Right renal pelvis (tissue), 4 donors: ENCODE measurements around the gene C7. TPM values are rescaled to one million over a fixed set of nuclear protein-coding genes. Genes with fewer than 3 reads are reported as not detected.
"Not testable (repeated sequence)": the region's sequence is repeated elsewhere in the genome, so short reads cannot be mapped to it uniquely, and the experiment has no call there.

ENCODE experiments used
- DNase-seq, 4 donors: peaks; one replicate each; pipeline ENCODE4 v3.0.0-alpha.2; 2013; ENCODE audit warnings: low read depth in 4 of 4, low spot score in 3 of 4, missing footprints in 1 of 4
- polyA plus RNA-seq, 4 donors: library from polyadenylated mRNA; unstranded; fragments of 120-200 nt; gene quantifications; one replicate each; pipeline ENCODE4 v1.2.1, GENCODE V29; 2013; ENCODE audit not compliant: insufficient read length in 4 of 4

C7 gene
- polyA plus RNA-seq, 4 donors = 130 to 218 (median 195) TPM

- no peak for DNase-seq
Measured at GRCh38 chr5:40988746-40989510, 79.6 kb downstream of the C7 start.

- DNase-seq = peak; percentile 35 to 47 (median 37)
Measured at GRCh38 chr5:40991168-40991980, 82.1 kb downstream of the C7 start.

GRCh38 chr5:40991981-40992559 lies 82.8 kb downstream of the C7 start:
- DNase-seq = no peak

GRCh38 chr5:40995801-40996586 lies 86.7 kb downstream of the C7 start:
- DNase-seq = no peak

- no peak for DNase-seq
Measured at GRCh38 chr5:40999142-40999541, 89.8 kb downstream of the C7 start.

GRCh38 chr5:40999966-41000365 lies 90.7 kb downstream of the C7 start:
- no peak for DNase-seq

- DNase-seq = no peak
Measured at GRCh38 chr5:41003670-41004376, 94.5 kb downstream of the C7 start.

- DNase-seq = no peak
Measured at GRCh38 chr5:41004931-41005330, 95.6 kb downstream of the C7 start.

GRCh38 chr5:41009232-41009631 lies 99.9 kb downstream of the C7 start:
- no peak for DNase-seq

- DNase-seq = no peak
Measured at GRCh38 chr5:41010572-41010971, 101.3 kb downstream of the C7 start.

GRCh38 chr5:41012318-41012717 lies 103.0 kb downstream of the C7 start:
- no peak for DNase-seq

- DNase-seq = not testable (repeated sequence)
Measured at GRCh38 chr5:41022600-41022999, 113.3 kb downstream of the C7 start.

Other genes starting within 250 kb of the C7 start
- gene PTGER4, start 229.6 kb upstream of the C7 start, polyA plus RNA-seq = 10 to 100 TPM; 10.5 to 16.5 (median 12.5) TPM
- 10 to 100 TPM; 29.8 to 38.0 (median 36.3) TPM for gene TTC33, start 153.5 kb upstream of the C7 start, polyA plus RNA-seq
- 10 to 100 TPM; 64.4 to 90.5 (median 85.4) TPM for gene PRKAA1, start 111.1 kb upstream of the C7 start, polyA plus RNA-seq
- gene RPL37, start 74.3 kb upstream of the C7 start, polyA plus RNA-seq = 1,000 to 10,000 TPM; 1,601 to 2,005 (median 1,744) TPM
- gene CARD6, start 68.1 kb upstream of the C7 start, polyA plus RNA-seq = 1 to 10 TPM; 2.5 to 3.8 (median 3.3) TPM
- under 1 TPM in 2 of 4 donors, not detected in 2; 0.04 to 0.25 TPM for gene MROH2B, start 161.8 kb downstream of the C7 start, polyA plus RNA-seq